CD4-positive, alpha-beta memory T cell (primary cell): Measurements from ENCODE around the gene WDR45. TPM values are rescaled to one million over a fixed set of nuclear protein-coding genes. Genes with fewer than 3 reads are reported as not detected.

Source experiments
- CTCF ChIA-PET: fragments of 350-600 bp; sonication (Branson Sonifier 250); formaldehyde crosslinking; loops from one replicate; lab custom pipeline; 2021; ENCODE audit warnings: inconsistent platforms; ENCODE audit not compliant: partially characterized antibody; lab: Charles Lee
- POLR2A ChIA-PET: fragments of 350-600 bp; sonication (Branson Sonifier 250); formaldehyde crosslinking; loops from one replicate; lab custom pipeline; 2021; ENCODE audit not compliant: partially characterized antibody; lab: Charles Lee
- DNase-seq, 5 donors: peaks; one replicate each; pipeline versions ENCODE4 v3.0.0 to v3.0.0-alpha.2; 2020 to 2022; ENCODE audit warnings: mixed read lengths in 1 of 5
- H3K27ac ChIP-seq: one replicate; pipeline ENCODE4 v1.7.0; 2013; ENCODE audit warnings: low read depth, low read length
- H3K27me3 ChIP-seq: 2 replicates; pipeline ENCODE4 v1.7.0; 2013; ENCODE audit warnings: mild to moderate bottlenecking, low read length, moderate library complexity; ENCODE audit not compliant: insufficient read depth
- H3K36me3 ChIP-seq: 2 replicates; pipeline ENCODE4 v1.7.0; 2013; ENCODE audit warnings: mild to moderate bottlenecking, low read length, moderate library complexity; ENCODE audit not compliant: insufficient read depth
- H3K4me1 ChIP-seq: 2 replicates; pipeline ENCODE4 v1.7.0; 2013; ENCODE audit warnings: mild to moderate bottlenecking, low read length, moderate library complexity; ENCODE audit not compliant: insufficient read depth
- H3K4me3 ChIP-seq, 2 donors: one replicate each; pipeline ENCODE4 v1.7.0; 2013; ENCODE audit warnings: low read length in 2 of 2, mild to moderate bottlenecking in 1 of 2
- H3K9me3 ChIP-seq, 2 donors: one replicate each; pipeline ENCODE4 v1.7.0; 2013; ENCODE audit warnings: low read length in 2 of 2, control low read depth in 1 of 2; ENCODE audit not compliant: control insufficient read depth in 1 of 2
- H3K27ac Mint-ChIP-seq, 7 donors: one replicate each; pipeline ENCODE4 v1.8.0; 2020 to 2021; ENCODE audit warnings: mixed read lengths in 7 of 7, mild to moderate bottlenecking in 6 of 7, inconsistent platforms in 3 of 7, moderate library complexity in 3 of 7
- H3K27me3 Mint-ChIP-seq, 2 donors: one replicate each; pipeline ENCODE4 v1.8.0; 2020 to 2021; ENCODE audit warnings: mixed read lengths in 2 of 2
- H3K36me3 Mint-ChIP-seq, 2 donors: one replicate each; pipeline ENCODE4 v1.8.0; 2020 to 2021; ENCODE audit warnings: mixed read lengths in 2 of 2, inconsistent platforms in 1 of 2, mild to moderate bottlenecking in 1 of 2
- H3K4me1 Mint-ChIP-seq, 4 donors: one replicate each; pipeline ENCODE4 v1.8.0; 2020 to 2021; ENCODE audit warnings: mixed read lengths in 4 of 4, mild to moderate bottlenecking in 1 of 4
- H3K4me3 Mint-ChIP-seq, 8 donors: one replicate each; pipeline ENCODE4 v1.8.0; 2020 to 2021; ENCODE audit warnings: mixed read lengths in 8 of 8, mild to moderate bottlenecking in 7 of 8, moderate library complexity in 6 of 8, inconsistent platforms in 3 of 8
- H3K9me3 Mint-ChIP-seq, 8 donors: one replicate each; pipeline ENCODE4 v1.8.0; 2020 to 2021; ENCODE audit warnings: mixed read lengths in 8 of 8, mild to moderate bottlenecking in 5 of 8, inconsistent platforms in 3 of 8, moderate library complexity in 1 of 8
- intact Hi-C: fragments of 100-400 bp; cut with micrococcal nuclease; formaldehyde crosslinking; loops from one replicate; pipeline ENCODE4 v1.15.1; 2023
- polyA plus RNA-seq, 2 donors: library from polyadenylated mRNA; unstranded; fragments of 300-500 nt; fragmentation: Illumina TruSeq; gene quantifications; one replicate each; pipeline ENCODE4 v1.2.3, GENCODE V29; 2021
- total RNA-seq, 2 experiments: library from RNA; stranded (reverse); gene quantifications; one replicate each; pipeline ENCODE4 v1.2.3, GENCODE V29; 2021

WDR45 gene
- total and polyA plus RNA-seq, 4 experiments from 2014 or later, result 43.2 to 126 (median 79.6) TPM

DNA sequence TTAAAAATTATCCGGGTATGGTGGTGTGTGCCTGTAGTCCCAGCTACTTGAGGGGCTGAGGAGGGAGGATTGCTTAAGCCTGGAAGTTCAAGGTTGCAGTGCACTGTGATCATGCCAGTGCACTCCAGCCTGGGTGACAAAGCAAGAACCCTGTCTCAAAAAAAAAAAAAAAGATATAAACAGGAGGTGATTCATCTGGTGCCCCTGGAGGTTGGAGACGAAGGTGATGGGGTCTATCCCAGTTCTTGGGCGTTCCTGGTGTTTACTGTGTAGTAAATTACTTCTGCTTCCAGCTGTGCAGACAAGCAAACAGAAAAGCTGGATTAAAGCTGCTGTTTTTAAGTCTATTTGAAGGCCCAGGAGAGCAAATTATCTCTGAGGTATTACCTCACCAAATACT is 23.9 kb upstream of the WDR45 start:
- no peak for DNase-seq
- ChIA-PET POLR2A (no interaction called here), CTCF (no interaction called here)
- H3K4me3 Mint-ChIP-seq, result no peak overlapping the region
- H3K9me3 ChIP-seq, result no peaks in the 10 kb centered on the region
- peaks cover 0 to 6% of the 10 kb centered on the region in 2 donors for H3K36me3 Mint-ChIP-seq
- H3K4me3 ChIP-seq, result no peak overlapping the region
- H3K27ac ChIP-seq, result no peak overlapping the region
- H3K27ac Mint-ChIP-seq, result no peak overlapping the region
- peaks cover 0 to 13% (median 5%) of the 10 kb centered on the region in 4 donors for H3K4me1 Mint-ChIP-seq
- H3K4me1 ChIP-seq, result peaks cover 6% of the 10 kb centered on the region
- no peaks in the 10 kb centered on the region for H3K36me3 ChIP-seq
- H3K27me3 ChIP-seq, result no peaks in the 10 kb centered on the region
- H3K27me3 Mint-ChIP-seq, result no peaks in the 10 kb centered on the region
- intact Hi-C loops, result no loop called here
- H3K9me3 Mint-ChIP-seq, result no peaks in the 10 kb centered on the region

DNA sequence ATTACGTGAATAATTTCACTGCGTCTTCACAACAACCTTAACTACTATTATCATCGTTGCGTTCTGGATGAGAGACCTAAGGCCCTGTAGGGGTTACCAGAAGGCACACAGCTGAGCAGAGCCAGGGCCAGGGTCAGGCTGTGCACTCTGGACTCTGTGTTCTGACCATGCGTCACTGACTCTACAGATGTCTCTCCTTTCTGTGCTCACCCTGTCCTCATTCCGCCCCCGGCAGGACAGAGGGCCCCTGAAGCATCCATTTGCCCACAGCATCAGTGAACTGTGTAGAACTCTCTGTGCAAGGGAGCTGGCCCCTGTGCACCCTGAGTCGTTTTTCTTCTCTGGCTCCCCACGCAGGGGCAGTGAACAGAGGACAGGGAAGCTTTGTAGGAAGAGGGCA is 22.5 kb upstream of the WDR45 start:
- no peak overlapping the region for H3K27ac ChIP-seq
- H3K4me1 ChIP-seq, result peaks cover 6% of the 10 kb centered on the region
- DNase-seq, result no peak
- intact Hi-C loops, result no loop called here
- CTCF ChIA-PET, result no interaction called here
- peaks cover 0 to 6% of the 10 kb centered on the region in 2 donors for H3K36me3 Mint-ChIP-seq
- H3K4me3 ChIP-seq, result no peak overlapping the region
- no peaks in the 10 kb centered on the region for H3K36me3 ChIP-seq
- H3K9me3 ChIP-seq, result no peaks in the 10 kb centered on the region
- H3K4me3 Mint-ChIP-seq, result peak overlapping the region; percentile 19 to 92 (median 89)
- peaks cover 0 to 13% (median 5%) of the 10 kb centered on the region in 4 donors for H3K4me1 Mint-ChIP-seq
- no peaks in the 10 kb centered on the region for H3K27me3 Mint-ChIP-seq
- peak overlapping the region in 3 of 7 donors; percentile 42 to 96 (median 50) for H3K27ac Mint-ChIP-seq
- no peaks in the 10 kb centered on the region for H3K27me3 ChIP-seq
- POLR2A ChIA-PET, result no interaction called here
- H3K9me3 Mint-ChIP-seq, result no peaks in the 10 kb centered on the region

DNA sequence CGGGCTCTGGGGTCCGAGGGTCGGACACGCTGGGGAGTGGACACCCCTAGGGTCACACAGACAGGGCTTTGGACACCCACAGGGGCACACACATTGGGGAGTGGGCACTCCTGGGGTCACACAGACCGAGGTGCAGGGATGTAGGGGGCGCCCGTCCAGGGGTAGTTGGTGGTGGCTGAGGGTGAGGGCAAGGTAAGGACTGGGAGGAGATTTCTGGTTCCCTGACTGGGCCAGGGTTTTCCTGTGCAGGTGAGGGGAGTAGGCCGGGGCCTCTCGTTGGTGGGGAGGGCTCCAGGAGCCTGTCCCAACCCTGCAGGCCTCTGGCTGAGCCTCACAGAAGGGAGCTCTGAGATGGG is 21.9 kb upstream of the WDR45 start:
- Histone ChIP-seq H3K4me3 (peak overlapping the region in 1 of 2 donors; percentile 71), H3K27me3 (no peaks in the 10 kb centered on the region), H3K4me1 (peaks cover 6% of the 10 kb centered on the region), H3K36me3 (no peaks in the 10 kb centered on the region), H3K27ac (peak overlapping the region; percentile 76), H3K9me3 (no peaks in the 10 kb centered on the region)
- peaks cover 0 to 9% (median 5%) of the 10 kb centered on the region in 4 donors for H3K4me1 Mint-ChIP-seq
- intact Hi-C loops, result loop anchor here (2.0 kb wide), 2 partner anchors 21 to 27 kb away; partner anchors contain the start of genes GPKOW and PRAF2
- no peaks in the 10 kb centered on the region for H3K9me3 Mint-ChIP-seq
- no peaks in the 10 kb centered on the region for H3K27me3 Mint-ChIP-seq
- POLR2A ChIA-PET, result interaction anchor here (0.7 to 1.8 kb wide), 6 partner anchors 9 to 143 kb away, joined by 3 to 16 read pairs (median 4); partner anchors contain the start of genes GRIPAP1 and WDR45
- peak overlapping the region; percentile 51 to 92 (median 90) for H3K4me3 Mint-ChIP-seq
- CTCF ChIA-PET, result no interaction called here
- H3K27ac Mint-ChIP-seq, result peak overlapping the region in 6 of 7 donors; percentile 22 to 96 (median 78)
- H3K36me3 Mint-ChIP-seq, result peaks cover 0 to 2% of the 10 kb centered on the region in 2 donors
- DNase-seq, result no peak

DNA sequence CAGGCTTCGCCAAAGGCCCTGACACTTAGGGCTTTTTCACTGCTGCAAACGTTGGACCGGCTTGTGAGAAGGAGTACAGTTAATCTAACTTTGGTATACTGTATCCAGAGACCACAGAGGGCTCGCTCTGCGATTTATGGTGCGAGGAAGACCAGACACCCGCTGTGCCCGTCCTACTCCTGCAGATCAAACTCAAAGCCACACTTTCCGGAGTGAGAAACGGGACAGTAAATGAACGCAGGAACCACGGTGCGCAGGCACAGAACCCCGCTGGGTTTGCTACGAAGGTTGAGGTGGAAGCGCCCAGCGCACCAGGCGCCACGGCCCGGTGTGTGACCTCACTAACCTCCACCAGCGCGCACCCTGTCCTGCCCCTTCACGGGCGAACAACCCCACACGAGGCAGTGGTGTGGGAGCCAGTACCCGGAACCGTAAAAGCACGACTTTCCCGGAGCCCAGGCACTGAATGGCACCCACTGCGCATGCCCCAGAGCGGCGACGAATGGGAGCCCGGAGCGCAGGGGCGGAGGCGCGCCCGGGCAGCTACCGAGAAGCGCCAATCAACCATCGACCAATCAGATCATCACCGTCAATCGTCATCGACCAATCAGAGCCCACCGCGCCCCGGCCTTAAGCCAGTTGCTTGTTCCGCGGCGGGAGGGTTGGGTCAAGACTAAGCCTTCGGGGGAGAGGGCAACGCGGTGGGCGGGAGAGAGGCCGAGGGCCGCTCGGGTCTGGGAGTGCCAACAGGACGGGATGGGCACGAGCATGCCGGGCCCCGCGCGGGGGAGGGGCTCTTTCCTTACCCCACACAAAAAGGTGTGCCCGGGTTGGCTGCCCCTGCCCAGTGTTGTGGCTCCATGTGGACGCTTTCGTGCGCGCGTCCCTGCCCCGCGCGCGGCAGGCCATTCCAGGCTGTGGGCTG is 21.3 kb upstream of the WDR45 start:
- intact Hi-C loops, result loop anchor here (2.0 kb wide), 2 partner anchors 22 to 26 kb away; partner anchors contain the start of genes GPKOW and PRAF2
- POLR2A ChIA-PET, result interaction anchor here (0.7 to 1.8 kb wide), 6 partner anchors 10 to 143 kb away, joined by 3 to 16 read pairs (median 4); partner anchors contain the start of genes GRIPAP1 and WDR45
- CTCF ChIA-PET, result no interaction called here
- Histone ChIP-seq H3K4me1 (peaks cover 6% of the 10 kb centered on the region), H3K9me3 (no peaks in the 10 kb centered on the region), H3K36me3 (no peaks in the 10 kb centered on the region), H3K27me3 (no peaks in the 10 kb centered on the region), H3K4me3 (peak overlapping the region; percentile 22 to 71), H3K27ac (peak overlapping the region; percentile 76)
- H3K4me1 Mint-ChIP-seq, result peaks cover 0 to 9% (median 4%) of the 10 kb centered on the region in 4 donors
- DNase-seq, result peak; percentile 88 to 91 (median 89)
- H3K27ac Mint-ChIP-seq, result peak overlapping the region; percentile 93 to 97 (median 94)
- no peaks in the 10 kb centered on the region for H3K27me3 Mint-ChIP-seq
- no peaks in the 10 kb centered on the region for H3K9me3 Mint-ChIP-seq
- H3K4me3 Mint-ChIP-seq, result peak overlapping the region; percentile 87 to 92 (median 90)
- peaks cover 0 to 2% of the 10 kb centered on the region in 2 donors for H3K36me3 Mint-ChIP-seq

DNA sequence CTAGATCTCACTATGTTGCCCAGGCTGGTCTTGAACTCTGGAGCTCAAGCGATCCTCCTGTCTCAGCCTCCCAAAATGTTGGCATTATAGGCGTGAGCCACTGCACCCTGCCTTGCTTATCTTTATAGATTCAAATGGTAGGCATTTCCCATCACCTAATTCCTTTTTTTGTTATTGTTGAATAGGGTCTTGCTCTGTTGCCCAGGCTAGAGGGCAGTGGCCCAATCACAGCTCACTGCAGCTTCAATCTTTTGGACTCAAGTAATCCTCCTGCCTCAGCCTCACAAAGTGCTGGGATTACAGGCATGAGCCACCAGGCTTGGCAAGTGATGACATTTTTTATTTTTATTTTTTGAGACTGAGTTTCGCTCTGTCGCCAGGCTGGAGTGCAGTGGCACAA is 16.7 kb upstream of the WDR45 start:
- H3K36me3 ChIP-seq, result no peaks in the 10 kb centered on the region
- H3K4me3 ChIP-seq, result no peak overlapping the region
- peak overlapping the region in 1 of 8 donors; percentile 33 for H3K4me3 Mint-ChIP-seq
- peaks cover under 1% of the 10 kb centered on the region for H3K4me1 ChIP-seq
- no peak overlapping the region for H3K27ac ChIP-seq
- H3K27me3 Mint-ChIP-seq, result no peaks in the 10 kb centered on the region
- peaks cover 0 to 9% (median 4%) of the 10 kb centered on the region in 4 donors for H3K4me1 Mint-ChIP-seq
- DNase-seq, result no peak
- intact Hi-C loops, result no loop called here
- peaks cover 0 to 2% of the 10 kb centered on the region in 2 donors for H3K36me3 Mint-ChIP-seq
- H3K9me3 Mint-ChIP-seq, result no peaks in the 10 kb centered on the region
- H3K27me3 ChIP-seq, result no peaks in the 10 kb centered on the region
- CTCF ChIA-PET, result no interaction called here
- no peaks in the 10 kb centered on the region for H3K9me3 ChIP-seq
- no peak overlapping the region for H3K27ac Mint-ChIP-seq
- POLR2A ChIA-PET, result no interaction called here

DNA sequence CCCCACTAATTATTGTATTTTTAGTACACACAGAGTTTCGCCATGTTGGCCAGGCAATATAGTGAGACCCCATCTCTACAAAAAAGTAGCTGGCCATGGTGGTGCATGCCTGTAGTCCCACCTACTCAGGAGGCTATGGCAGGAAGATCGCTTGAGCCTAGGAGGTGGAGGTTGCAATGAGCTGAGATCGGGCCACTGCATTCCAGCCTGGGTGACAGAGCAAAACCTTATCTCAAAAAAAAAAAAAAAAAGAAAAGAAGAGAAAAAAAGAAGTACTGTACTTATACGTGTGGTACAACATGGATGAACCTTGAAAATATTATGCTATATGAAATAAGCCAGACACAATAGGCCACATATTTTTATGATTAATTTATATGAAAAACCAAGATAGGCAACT is 9.9 kb upstream of the WDR45 start:
- CTCF ChIA-PET, result no interaction called here

DNA sequence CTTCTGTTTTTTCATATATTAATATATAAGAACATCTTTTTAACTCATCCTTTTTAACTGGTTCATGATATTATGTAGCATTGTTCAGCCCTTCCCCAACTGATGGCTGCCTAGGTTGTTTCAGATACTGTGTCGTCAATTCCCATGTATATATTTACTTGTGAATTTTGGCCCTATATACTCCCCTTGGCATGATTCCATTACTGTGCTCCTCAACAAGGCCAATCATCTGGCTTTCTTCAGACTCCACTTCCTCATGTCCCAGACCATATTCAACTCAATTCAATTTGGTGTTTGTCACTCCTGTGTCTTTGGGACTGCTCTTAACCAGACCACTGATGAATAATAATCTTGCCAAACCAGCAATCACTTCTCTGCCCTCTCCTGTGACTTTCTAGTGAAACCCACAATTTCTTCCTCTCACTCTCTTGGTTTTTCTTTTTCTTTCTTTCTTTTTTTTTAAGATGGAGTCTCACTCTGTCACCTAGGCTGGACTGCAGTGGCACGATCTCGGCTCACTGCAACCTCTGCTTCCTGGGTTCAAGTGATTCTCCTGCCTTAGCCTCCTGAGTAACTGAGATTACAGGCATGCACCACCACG is 2.7 kb upstream of the WDR45 start:
- Histone ChIP-seq H3K36me3 (no peaks in the 10 kb centered on the region), H3K27me3 (no peaks in the 10 kb centered on the region), H3K9me3 (no peaks in the 10 kb centered on the region), H3K4me1 (peaks cover 8% of the 10 kb centered on the region), H3K27ac (no peak overlapping the region), H3K4me3 (no peak overlapping the region)
- POLR2A ChIA-PET, result interaction anchor here (0.6 kb wide), 1 partner anchor 124 kb away, joined by 3 read pairs; no protein-coding TSS in a partner anchor
- Mint-ChIP-seq H3K36me3 (peaks cover 0 to 13% of the 10 kb centered on the region in 2 donors), H3K4me3 (peak overlapping the region in 3 of 8 donors; percentile 0 to 58 (median 2)), H3K4me1 (peaks cover 4 to 15% (median 10%) of the 10 kb centered on the region in 4 donors), H3K9me3 (peaks cover 0 to 4% (median 0%) of the 10 kb centered on the region in 8 donors), H3K27me3 (no peaks in the 10 kb centered on the region), H3K27ac (peak overlapping the region in 2 of 7 donors; percentile 2 to 26)
- intact Hi-C loops, result no loop called here
- DNase-seq, result no peak
- CTCF ChIA-PET, result no interaction called here

More for the DNA sequence above, 9.9 kb upstream of the WDR45 start:
- no peaks in the 10 kb centered on the region for H3K36me3 ChIP-seq
- no peaks in the 10 kb centered on the region for H3K27me3 ChIP-seq
- no peaks in the 10 kb centered on the region for H3K27me3 Mint-ChIP-seq
- no peak overlapping the region for H3K27ac Mint-ChIP-seq
- no peak for DNase-seq
- no peak overlapping the region for H3K27ac ChIP-seq
- H3K9me3 ChIP-seq, result no peaks in the 10 kb centered on the region
- intact Hi-C loops, result no loop called here
- H3K4me3 Mint-ChIP-seq, result no peak overlapping the region
- no peak overlapping the region for H3K4me3 ChIP-seq
- H3K4me1 Mint-ChIP-seq, result no peaks in the 10 kb centered on the region
- no peaks in the 10 kb centered on the region for H3K4me1 ChIP-seq
- H3K9me3 Mint-ChIP-seq, result no peaks in the 10 kb centered on the region
- POLR2A ChIA-PET, result no interaction called here
- no peaks in the 10 kb centered on the region for H3K36me3 Mint-ChIP-seq
